Lung (tissue), 12 donors: ENCODE data around the gene ANO1. TPM values are rescaled to one million over a fixed set of nuclear protein-coding genes. Genes with fewer than 3 reads are reported as not detected.

Source experiments
- ATAC-seq: fragments of 200-7000 bp; cut with Tn5 transposase; one replicate; pipeline ENCODE4 v1.9.1; 2020; ENCODE audit warnings: moderate number of reproducible peaks; ENCODE audit not compliant: insufficient read depth, low FRiP score
- DNase-seq, 3 donors: peaks; one replicate each; pipeline ENCODE4 v3.0.0-alpha.2; 2013 to 2017
- H3K27ac ChIP-seq, 2 donors: one replicate each; pipeline ENCODE4 v1.5.1; 2013; ENCODE audit warnings: mild to moderate bottlenecking in 2 of 2, moderate library complexity in 2 of 2, control low read depth in 1 of 2, inconsistent platforms in 1 of 2, low read depth in 1 of 2, low read length in 1 of 2
- H3K27me3 ChIP-seq, 3 donors: one replicate each; pipeline ENCODE4 v1.5.1; 2013; ENCODE audit warnings: low read length in 2 of 3; ENCODE audit not compliant: control insufficient read depth in 3 of 3, insufficient read depth in 3 of 3
- H3K36me3 ChIP-seq, 4 donors: one replicate each; pipeline ENCODE4 v1.5.1; 2013; ENCODE audit warnings: low read length in 4 of 4, mild to moderate bottlenecking in 1 of 4, moderate library complexity in 1 of 4; ENCODE audit not compliant: control insufficient read depth in 4 of 4, insufficient read depth in 4 of 4
- H3K4me1 ChIP-seq, 5 donors: one replicate each; pipeline ENCODE4 v1.5.1; 2013; ENCODE audit warnings: low read length in 5 of 5, mild to moderate bottlenecking in 2 of 5, moderate library complexity in 1 of 5; ENCODE audit not compliant: control insufficient read depth in 5 of 5, insufficient read depth in 5 of 5
- H3K4me3 ChIP-seq: one replicate; pipeline ENCODE4 v1.5.1; 2013; ENCODE audit warnings: mild to moderate bottlenecking, control low read depth, moderate library complexity
- H3K9ac ChIP-seq, 2 donors: one replicate each; pipeline ENCODE4 v1.5.1; 2013; ENCODE audit warnings: low read length in 2 of 2, control low read depth in 1 of 2; ENCODE audit not compliant: insufficient read depth in 1 of 2
- H3K9me3 ChIP-seq, 4 donors: one replicate each; pipeline ENCODE4 v1.5.1; 2013; ENCODE audit warnings: low read length in 3 of 4, mild to moderate bottlenecking in 1 of 4, moderate library complexity in 1 of 4; ENCODE audit not compliant: control insufficient read depth in 4 of 4, insufficient read depth in 3 of 4
- WGBS, 2 donors: extraction: QIAGEN DNeasy Blood & Tissue Kit; methylation state at CpG; one replicate each; pipeline ENCODE4 v1.1.7; 2013; 5-methylcytosine and 5-hydroxymethylcytosine counted together
- polyA plus RNA-seq, 2 donors: library from polyadenylated mRNA; stranded (reverse); fragments of 200-250 nt; gene quantifications; one replicate each; pipeline ENCODE4 v1.2.1, GENCODE V29; 2013
- total RNA-seq, 2 donors: library from RNA; depleted of rRNA in 1 of 2; stranded (reverse); fragments of >200 nt in 1 of 2; gene quantifications; one replicate each; pipeline ENCODE4 v1.2.1, GENCODE V29; 2014 to 2021
- TF ChIP-seq, protein P1 (sequence below): IDR thresholded peaks from 2 replicates; pipeline ENCODE4 v1.5.1; 2012; ENCODE audit warnings: mild to moderate bottlenecking; ENCODE audit errors: control extremely low read depth, extremely low read depth
- donor health status: control.
- donor health status: control.
- donor health status: Bipolar disorder and iron deficiency.
- donor health status: healthy.
- donor health status: DM: yes; HTN: yes; CAD: no.

The ANO1 gene
- total and polyA plus RNA-seq, 4 donors: 1.2 to 10.8 (median 5.5) TPM

DNA sequence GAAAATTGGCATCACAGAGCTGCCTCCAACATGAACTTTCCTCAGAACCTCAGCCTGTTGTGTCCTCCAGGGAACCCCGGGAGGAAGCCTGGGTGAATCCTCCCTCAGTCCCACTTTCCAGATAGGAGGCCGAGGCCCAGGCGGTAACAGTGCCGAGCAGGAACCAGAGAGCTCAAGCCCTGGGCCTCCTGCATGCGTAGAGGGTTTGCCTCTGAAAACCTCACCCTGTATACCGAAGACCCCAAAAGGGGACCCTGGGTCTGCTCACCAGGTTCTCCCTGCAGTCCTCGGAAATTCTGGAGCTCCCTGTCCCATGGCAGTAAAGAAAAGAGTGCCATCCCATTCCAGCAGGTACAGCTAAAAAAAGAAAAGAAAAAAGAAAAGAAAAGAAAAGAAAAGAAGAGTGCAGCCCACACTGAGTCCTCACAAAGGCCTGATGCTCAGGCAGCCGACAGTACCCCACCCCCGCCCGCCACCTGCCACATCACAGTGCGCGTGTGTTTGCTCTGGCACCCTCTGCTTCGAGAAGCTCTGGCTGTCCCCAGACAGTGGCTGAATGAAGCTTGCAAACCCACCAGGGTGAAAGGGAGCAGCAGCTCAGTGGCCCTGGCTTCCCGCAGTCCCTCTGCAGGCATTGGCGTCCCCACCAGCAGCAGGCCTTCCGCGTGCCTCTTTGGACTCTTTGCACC lies 96.6 kb downstream of the ANO1 start:
- TF ChIP-seq, protein P1, sequence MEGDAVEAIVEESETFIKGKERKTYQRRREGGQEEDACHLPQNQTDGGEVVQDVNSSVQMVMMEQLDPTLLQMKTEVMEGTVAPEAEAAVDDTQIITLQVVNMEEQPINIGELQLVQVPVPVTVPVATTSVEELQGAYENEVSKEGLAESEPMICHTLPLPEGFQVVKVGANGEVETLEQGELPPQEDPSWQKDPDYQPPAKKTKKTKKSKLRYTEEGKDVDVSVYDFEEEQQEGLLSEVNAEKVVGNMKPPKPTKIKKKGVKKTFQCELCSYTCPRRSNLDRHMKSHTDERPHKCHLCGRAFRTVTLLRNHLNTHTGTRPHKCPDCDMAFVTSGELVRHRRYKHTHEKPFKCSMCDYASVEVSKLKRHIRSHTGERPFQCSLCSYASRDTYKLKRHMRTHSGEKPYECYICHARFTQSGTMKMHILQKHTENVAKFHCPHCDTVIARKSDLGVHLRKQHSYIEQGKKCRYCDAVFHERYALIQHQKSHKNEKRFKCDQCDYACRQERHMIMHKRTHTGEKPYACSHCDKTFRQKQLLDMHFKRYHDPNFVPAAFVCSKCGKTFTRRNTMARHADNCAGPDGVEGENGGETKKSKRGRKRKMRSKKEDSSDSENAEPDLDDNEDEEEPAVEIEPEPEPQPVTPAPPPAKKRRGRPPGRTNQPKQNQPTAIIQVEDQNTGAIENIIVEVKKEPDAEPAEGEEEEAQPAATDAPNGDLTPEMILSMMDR: no peak
- H3K27me3 ChIP-seq: no peaks in the 10 kb centered on the region
- H3K9ac ChIP-seq: no peak overlapping the region
- 88 to 94% methylated on average over 17 of the region's 17 CpGs for WGBS, 2 donors
- no peak overlapping the region for H3K27ac ChIP-seq
- ATAC-seq (no peak), DNase-seq (no peak)
- no peaks in the 10 kb centered on the region for H3K9me3 ChIP-seq
- no peak overlapping the region for H3K4me3 ChIP-seq
- no peaks in the 10 kb centered on the region for H3K36me3 ChIP-seq
- no peaks in the 10 kb centered on the region for H3K4me1 ChIP-seq

DNA sequence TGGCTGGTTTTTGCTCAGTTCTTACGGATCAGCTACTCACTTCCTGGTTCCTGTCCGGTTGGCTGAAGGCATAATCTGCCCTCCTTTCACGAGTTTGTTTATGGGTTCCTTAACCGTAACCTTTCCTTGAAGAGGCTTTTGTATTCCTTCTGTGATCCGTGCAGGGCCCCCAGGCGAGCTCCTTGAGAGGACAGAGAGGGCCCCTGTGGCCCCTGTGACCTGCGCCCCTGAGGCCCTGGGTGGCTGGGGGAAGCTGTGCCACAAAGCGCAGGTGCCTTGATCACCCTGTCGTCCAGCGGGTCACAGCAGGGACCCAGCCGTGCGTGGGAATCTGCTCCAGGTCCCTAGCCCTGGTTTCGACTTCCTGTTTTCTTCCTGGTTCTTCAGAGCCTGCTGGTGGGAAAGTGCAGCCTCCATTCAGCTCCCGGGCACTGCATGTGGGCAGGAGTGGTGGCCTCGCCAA lies 97.2 kb downstream of the ANO1 start:
- DNase-seq (no peak), ATAC-seq (no peak)
- Histone ChIP-seq H3K4me3 (no peak overlapping the region), H3K36me3 (no peaks in the 10 kb centered on the region), H3K9me3 (no peaks in the 10 kb centered on the region), H3K27me3 (no peaks in the 10 kb centered on the region), H3K27ac (no peak overlapping the region), H3K9ac (no peak overlapping the region), H3K4me1 (no peaks in the 10 kb centered on the region)
- WGBS, 2 donors: 74 to 76% methylated on average over 15 of the region's 15 CpGs
- TF ChIP-seq, protein P1: no peak

- H3K27ac ChIP-seq: no peak overlapping the region
- no peaks in the 10 kb centered on the region for H3K27me3 ChIP-seq
- no peak for DNase-seq
- H3K9ac ChIP-seq: no peak overlapping the region
- ATAC-seq: no peak
- H3K4me1 ChIP-seq: no peaks in the 10 kb centered on the region
- no peaks in the 10 kb centered on the region for H3K36me3 ChIP-seq
- no peak overlapping the region for H3K4me3 ChIP-seq
- WGBS, 2 donors: 85 to 88% methylated on average over 39 of the region's 39 CpGs
- TF ChIP-seq, protein P1: no peak
- H3K9me3 ChIP-seq: no peaks in the 10 kb centered on the region
These were observed 99.0 kb downstream of the ANO1 start for GRCh38 chr11:70176940-70177689.
